H1 (cell line): ENCODE results near the gene KCNK7. TPM values are rescaled to one million over a fixed set of nuclear protein-coding genes. Genes with fewer than 3 reads are reported as not detected.

Experiments used
- CTCF ChIA-PET: fragments of 300-600 bp; sonication (Branson Sonifier 250); formaldehyde crosslinking; loops from one replicate; lab custom pipeline; 2021; ENCODE audit not compliant: partially characterized antibody; lab: Charles Lee
- POLR2A ChIA-PET: fragments of 300-600 bp; sonication (Branson Sonifier 250); formaldehyde crosslinking; loops from one replicate; lab custom pipeline; 2021; ENCODE audit warnings: inconsistent platforms; ENCODE audit not compliant: partially characterized antibody; lab: Charles Lee
- DNase-seq, 2 experiments: peaks; one replicate each; pipeline versions ENCODE4 v3.0.0 to v3.0.0-alpha.2; 2010 to 2022; ENCODE audit warnings: low spot score in 2 of 2, low read depth in 1 of 2, mixed read lengths in 1 of 2
- FAIRE-seq: peaks from 2 replicates; lab custom pipeline; 2011; peaks lifted over from hg19 to GRCh38; lab: Jason Lieb, UNC
- H2AFZ ChIP-seq: 2 replicates; pipeline ENCODE4 v1.8.1; 2012; ENCODE audit warnings: low read length, inconsistent platforms
- H2AK5ac ChIP-seq: 2 replicates; pipeline ENCODE4 v1.6.1; 2013; ENCODE audit warnings: low read depth, low read length
- H2BK120ac ChIP-seq: replicated peaks from 2 replicates; pipeline ENCODE3; 2013; ENCODE audit warnings: low read depth, low read length, inconsistent platforms
- H2BK12ac ChIP-seq: 2 replicates; pipeline ENCODE4 v1.6.1; 2013; ENCODE audit warnings: low read depth, low read length
- H2BK15ac ChIP-seq: 2 replicates; pipeline ENCODE4 v1.6.1; 2013; ENCODE audit warnings: low read length
- H2BK20ac ChIP-seq: 2 replicates; pipeline ENCODE4 v1.6.1; 2013; ENCODE audit warnings: low read length
- H2BK5ac ChIP-seq: 2 replicates; pipeline ENCODE4 v1.6.1; 2013; ENCODE audit warnings: low read depth, low read length
- H3K14ac ChIP-seq: 2 replicates; pipeline ENCODE4 v1.6.1; 2013; ENCODE audit warnings: inconsistent platforms; ENCODE audit not compliant: insufficient read length
- H3K18ac ChIP-seq: 2 replicates; pipeline ENCODE4 v1.6.1; 2013; ENCODE audit warnings: low read length; ENCODE audit errors: extremely low read depth
- H3K23ac ChIP-seq: 2 replicates; pipeline ENCODE4 v1.6.1; 2013; ENCODE audit warnings: inconsistent platforms; ENCODE audit not compliant: insufficient read length
- H3K23me2 ChIP-seq: 2 replicates; pipeline ENCODE4 v1.6.1; 2013; ENCODE audit warnings: low read depth, low read length
- H3K27ac ChIP-seq: 2 replicates; pipeline ENCODE4 v1.6.1; 2011; ENCODE audit warnings: low read depth, low read length, inconsistent platforms
- H3K27me3 ChIP-seq, 4 experiments: replicated peaks in 1 of 4; 1 replicate in 1 of 4; 2 replicates in 3 of 4; pipeline versions ENCODE4 v1.6.1 to v1.8.1; 2011 to 2013; ENCODE audit warnings: low read length in 3 of 4, mild to moderate bottlenecking in 3 of 4, inconsistent platforms in 2 of 4, mixed read lengths in 2 of 4, moderate library complexity in 1 of 4; ENCODE audit not compliant: control insufficient read depth in 3 of 4, insufficient read depth in 3 of 4; ENCODE audit errors: extremely low read depth in 1 of 4
- H3K36me3 ChIP-seq, 4 experiments: 2 replicates each; pipeline versions ENCODE4 v1.6.1 to v1.8.1; 2011 to 2013; ENCODE audit warnings: mild to moderate bottlenecking in 4 of 4, low read length in 3 of 4, moderate library complexity in 2 of 4, control low read depth in 1 of 4, inconsistent platforms in 1 of 4; ENCODE audit not compliant: insufficient read depth in 4 of 4, control insufficient read depth in 2 of 4
- H3K4ac ChIP-seq: replicated peaks from 2 replicates; pipeline ENCODE3; 2013; ENCODE audit warnings: low read length, low read depth, mixed read lengths, inconsistent platforms; ENCODE audit not compliant: insufficient read length
- H3K4me1 ChIP-seq, 4 experiments: replicated peaks in 1 of 4; 1 replicate in 1 of 4; 2 replicates in 3 of 4; pipeline versions ENCODE4 v1.6.1 to v1.8.1; 2011 to 2013; ENCODE audit warnings: low read length in 3 of 4, inconsistent platforms in 2 of 4, mixed read lengths in 1 of 4; ENCODE audit not compliant: insufficient read depth in 4 of 4, control insufficient read depth in 3 of 4
- H3K4me2 ChIP-seq, 2 experiments: 2 replicates each; pipeline versions ENCODE4 v1.6.1 to v1.8.1; 2011 to 2013; ENCODE audit warnings: low read depth in 2 of 2, low read length in 2 of 2, control low read depth in 1 of 2, inconsistent platforms in 1 of 2, mild to moderate bottlenecking in 1 of 2; ENCODE audit not compliant: insufficient read depth in 1 of 2
- H3K4me3 ChIP-seq, 4 experiments: fragments of 200-600, 300-600 bp in 1 of 4; sonication (generic), shearing (Covaris generic), sonication (Bioruptor Twin) in 1 of 4; 2 replicates each; pipeline versions ENCODE4 v1.5.1 to v1.8.1; 2011 to 2016; ENCODE audit warnings: low read length in 4 of 4, low read depth in 3 of 4, control low read depth in 2 of 4, inconsistent platforms in 2 of 4, mild to moderate bottlenecking in 2 of 4, mixed read lengths in 1 of 4, moderate library complexity in 1 of 4; ENCODE audit not compliant: insufficient read depth in 2 of 4; ENCODE audit errors: extremely low read depth in 1 of 4
- H3K56ac ChIP-seq: replicated peaks from 2 replicates; pipeline ENCODE3; 2013; ENCODE audit warnings: low read depth, mild to moderate bottlenecking, mixed read lengths, low read length, inconsistent platforms; ENCODE audit not compliant: insufficient read length
- H3K79me1 ChIP-seq: 2 replicates; pipeline ENCODE4 v1.6.1; 2013; ENCODE audit warnings: low read depth, low read length, control low read depth
- H3K79me2 ChIP-seq, 2 experiments: 2 replicates each; pipeline versions ENCODE4 v1.6.1 to v1.8.1; 2012 to 2013; ENCODE audit warnings: low read length in 2 of 2, mild to moderate bottlenecking in 2 of 2, inconsistent platforms in 1 of 2; ENCODE audit not compliant: insufficient read depth in 2 of 2, control insufficient read depth in 1 of 2
- H3K9ac ChIP-seq, 4 experiments: replicated peaks in 1 of 4; 1 replicate in 1 of 4; 2 replicates in 3 of 4; pipeline versions ENCODE4 v1.6.1 to v1.8.1; 2011 to 2013; ENCODE audit warnings: low read depth in 3 of 4, low read length in 3 of 4, control low read depth in 2 of 4, mild to moderate bottlenecking in 2 of 4, moderate library complexity in 2 of 4, inconsistent platforms in 1 of 4; ENCODE audit errors: extremely low read depth in 1 of 4
- H3K9me3 ChIP-seq, 2 experiments: 2 replicates each; pipeline versions ENCODE4 v1.6.1 to v1.8.1; 2012 to 2013; ENCODE audit warnings: mild to moderate bottlenecking in 2 of 2, moderate library complexity in 2 of 2, control low read depth in 1 of 2, inconsistent platforms in 1 of 2, low read depth in 1 of 2, low read length in 1 of 2, mixed read lengths in 1 of 2; ENCODE audit not compliant: insufficient read depth in 2 of 2
- H4K20me1 ChIP-seq, 2 experiments: replicated peaks in 1 of 2; 2 replicates each; pipeline versions ENCODE3 to v1.8.1; 2011 to 2013; ENCODE audit warnings: inconsistent platforms in 2 of 2, low read length in 2 of 2, mild to moderate bottlenecking in 1 of 2; ENCODE audit not compliant: insufficient read depth in 2 of 2, control insufficient read depth in 1 of 2
- H4K5ac ChIP-seq: 2 replicates; pipeline ENCODE4 v1.6.1; 2013; ENCODE audit warnings: low read length, low read depth, mixed read lengths, inconsistent platforms; ENCODE audit not compliant: insufficient read length
- H4K8ac ChIP-seq: 2 replicates; pipeline ENCODE4 v1.8.0; 2013; ENCODE audit warnings: mild to moderate bottlenecking, moderate library complexity, low read length, inconsistent platforms; ENCODE audit not compliant: insufficient read depth; ENCODE audit errors: extremely low read depth
- H4K91ac ChIP-seq: replicated peaks from 2 replicates; pipeline ENCODE3; 2013; ENCODE audit warnings: low read length, mixed read lengths, inconsistent platforms; ENCODE audit not compliant: insufficient read length
- ATF3 ChIP-seq: IDR thresholded peaks from 2 replicates; pipeline ENCODE4 v1.6.1; 2011; ENCODE audit warnings: low read depth, mild to moderate bottlenecking, low read length; ENCODE audit not compliant: insufficient read depth
- EZH2 ChIP-seq: fragments of 200-600 bp; sonication (generic); IDR thresholded peaks from 2 replicates; pipeline ENCODE4 v1.7.1; 2012; ENCODE audit warnings: low read depth, mild to moderate bottlenecking, moderate library complexity, low read length, inconsistent platforms; ENCODE audit not compliant: severe bottlenecking
- MAFK ChIP-seq: IDR thresholded peaks from 2 replicates; pipeline ENCODE4 v1.6.1; 2012; ENCODE audit warnings: low read depth, mild to moderate bottlenecking, improper control_type of control experiment, low read length
- SP2 ChIP-seq: IDR thresholded peaks from 2 replicates; pipeline ENCODE4 v1.6.1; 2012; ENCODE audit warnings: mild to moderate bottlenecking, low read length, inconsistent platforms
- WGBS, 2 experiments: shearing (Covaris generic) in 1 of 2; methylation state at CpG; one replicate each; pipeline versions ENCODE4 v1.1.6 to v1.1.7; 2013 to 2015; ENCODE audit warnings: low lambda C conversion rate in 2 of 2, mixed read lengths in 2 of 2, inconsistent platforms in 1 of 2, low coverage in 1 of 2, missing lambda C conversion rate in 1 of 2; ENCODE audit not compliant: insufficient replicate concordance in 2 of 2, insufficient coverage in 1 of 2, insufficient read length in 1 of 2; ENCODE audit errors: extremely low coverage in 1 of 2, missing lambda C conversion rate in 1 of 2; 5-methylcytosine and 5-hydroxymethylcytosine counted together
- polyA plus RNA-seq, 7 experiments: library from polyadenylated mRNA; depleted of rRNA in 3 of 7; stranded (reverse) in 5 of 7; unstranded in 2 of 7; fragments of >200 nt in 5 of 7; fragments of 200-250 nt in 2 of 7; gene quantifications; 1 replicate in 5 of 7; 2 replicates in 1 of 7; 4 replicates in 1 of 7; pipeline versions ENCODE4 v1.2.1 to v1.2.3, GENCODE V29; 2011 to 2013; ENCODE audit warnings: missing spikeins in 2 of 7, mixed read lengths in 2 of 7
- total RNA-seq: library from RNA; stranded (reverse); fragmentation: NEBNext Ultra II Directional; extraction: Animal tissue kit (Norgen Biotek cat#: 25700); gene quantifications from 2 replicates; pipeline ENCODE4 v1.2.1, GENCODE V29; 2021

The KCNK7 gene
- total and polyA plus RNA-seq, 2 of the 8 experiments (the other 6 are each of a cell fraction or from before 2014, with no cell fraction given): 0.74 to 1.0 TPM

- H3K4me3 ChIP-seq: no peak overlapping the region
- no peak overlapping the region for H3K9ac ChIP-seq
- no peak for DNase-seq
- POLR2A ChIA-PET: interaction anchor here (1.0 to 6.8 kb wide), 9 partner anchors 11 to 131 kb away, joined by 3 to 41 read pairs (median 5); partner anchors contain the start of genes EHBP1L1, FAM89B, MAP3K11 and PCNX3
- H2AK5ac ChIP-seq: no peak overlapping the region
- H4K20me1 ChIP-seq: peaks cover 2% of the 10 kb centered on the region in 2 experiments
- whole genome bisulfite sequencing, 2 experiments: 95% methylated on average over 7 of the region's 9 CpGs; no CpG with 5 or more reads in 1 of the 2 experiments
- H3K56ac ChIP-seq: no peak overlapping the region
- peaks cover 3 to 25% (median 12%) of the 10 kb centered on the region in 4 experiments for H3K4me1 ChIP-seq
- H3K4ac ChIP-seq: no peak overlapping the region
- H2BK20ac ChIP-seq: no peak overlapping the region
- peaks cover 12% of the 10 kb centered on the region; the same call in 1 of the 2 replicates for H3K23me2 ChIP-seq
- peaks cover 19 to 48% (median 41%) of the 10 kb centered on the region in 4 experiments for H3K27me3 ChIP-seq
- no peak overlapping the region; the same call in 1 of the 2 replicates for H4K8ac ChIP-seq
- H2BK12ac ChIP-seq: 0 out of 2 replicates have a peak overlapping the region, but pooled peaks have one; percentile 27
- H2BK120ac ChIP-seq: no peak overlapping the region
- no peak overlapping the region for H3K23ac ChIP-seq
- no peaks in the 10 kb centered on the region for H3K79me1 ChIP-seq
- no peak overlapping the region for H3K14ac ChIP-seq
- no peak overlapping the region for H3K4me2 ChIP-seq
- no peak overlapping the region for H4K5ac ChIP-seq
- no peak overlapping the region for H4K91ac ChIP-seq
- FAIRE-seq: no peak
- no peak overlapping the region for H3K18ac ChIP-seq
- no peak overlapping the region for H3K27ac ChIP-seq
- TF ChIP-seq EZH2: peak; percentile 16
- TF ChIP-seq MAFK: no peak
- TF ChIP-seq ATF3: no peak
- no peak for TF ChIP-seq SP2
- no peaks in the 10 kb centered on the region for H3K79me2 ChIP-seq
- CTCF ChIA-PET: interaction anchor here (0.5 to 14.5 kb wide), 14 partner anchors 11 to 262 kb away, joined by 3 to 227 read pairs (median 5); partner anchors contain the start of genes EHBP1L1, FAM89B, PCNX3 and ZNRD2
- H2BK5ac ChIP-seq: no peak overlapping the region
- no peak overlapping the region; the same call in 1 of the 2 replicates for H2BK15ac ChIP-seq
- H2AFZ ChIP-seq: no peak overlapping the region
- H3K36me3 ChIP-seq: no peaks in the 10 kb centered on the region
- no peaks in the 10 kb centered on the region for H3K9me3 ChIP-seq
Measured at GRCh38 chr11:65589444-65590239, 6.0 kb downstream of the KCNK7 start.
